Bronchial epithelial cell (primary cell): Measurements from ENCODE around the gene CTTNBP2. TPM values are rescaled to one million over a fixed set of nuclear protein-coding genes. Genes with fewer than 3 reads are reported as not detected.

Experiments used
- DNase-seq: peaks from one replicate; pipeline ENCODE4 v3.0.0-alpha.2; 2010; ENCODE audit warnings: low read depth
- FAIRE-seq: peaks from 2 replicates; lab custom pipeline; 2011; peaks lifted over from hg19 to GRCh38; lab: Jason Lieb, UNC
- H3K27me3 ChIP-seq: 2 replicates; pipeline ENCODE4 v1.5.1; 2011; ENCODE audit warnings: low read length; ENCODE audit not compliant: control insufficient read depth, insufficient read depth
- H3K36me3 ChIP-seq: 2 replicates; pipeline ENCODE4 v1.5.1; 2011; ENCODE audit warnings: low read length; ENCODE audit not compliant: control insufficient read depth, insufficient read depth
- H3K4me3 ChIP-seq: 2 replicates; pipeline ENCODE4 v1.5.1; 2011; ENCODE audit warnings: mild to moderate bottlenecking, low read depth, low read length, control low read depth
- total RNA-seq: library from RNA; depleted of rRNA; stranded (reverse); fragments of >200 nt; gene quantifications from 2 replicates; pipeline ENCODE4 v1.2.1, GENCODE V29; 2014
- TF ChIP-seq, protein P1 (sequence below): IDR thresholded peaks from 2 replicates; pipeline ENCODE4 v1.5.1; 2011; ENCODE audit warnings: mild to moderate bottlenecking, moderate library complexity, low read length, control low read depth, inconsistent platforms; ENCODE audit not compliant: insufficient read depth, severe bottlenecking

Gene CTTNBP2
- total RNA-seq, 1 donor from 2014 or later: 0.26 TPM

DNA sequence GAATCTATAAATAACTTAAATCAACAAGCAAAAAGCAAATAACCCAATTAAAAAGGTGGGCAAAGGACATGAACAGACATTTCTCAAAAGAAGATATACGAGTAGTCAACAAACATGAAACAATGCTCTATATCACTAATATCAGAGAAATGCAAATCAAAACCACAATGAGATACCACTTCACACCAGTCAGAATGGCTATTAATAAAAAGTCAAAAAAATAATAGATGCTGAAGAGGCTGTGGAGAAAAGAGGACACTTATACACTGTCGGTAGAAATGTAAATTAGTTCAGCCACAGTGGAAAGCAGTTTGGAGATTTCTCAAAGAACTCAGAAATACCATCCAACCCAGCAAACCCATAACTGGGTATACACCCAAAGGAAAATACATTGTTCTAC, 70.6 kb downstream of the CTTNBP2 start:
- FAIRE-seq (no peak), DNase-seq (no peak)
- H3K36me3 ChIP-seq: no peaks in the 10 kb centered on the region
- H3K27me3 ChIP-seq: no peaks in the 10 kb centered on the region
- H3K4me3 ChIP-seq: no peak overlapping the region
- TF ChIP-seq, protein P1, sequence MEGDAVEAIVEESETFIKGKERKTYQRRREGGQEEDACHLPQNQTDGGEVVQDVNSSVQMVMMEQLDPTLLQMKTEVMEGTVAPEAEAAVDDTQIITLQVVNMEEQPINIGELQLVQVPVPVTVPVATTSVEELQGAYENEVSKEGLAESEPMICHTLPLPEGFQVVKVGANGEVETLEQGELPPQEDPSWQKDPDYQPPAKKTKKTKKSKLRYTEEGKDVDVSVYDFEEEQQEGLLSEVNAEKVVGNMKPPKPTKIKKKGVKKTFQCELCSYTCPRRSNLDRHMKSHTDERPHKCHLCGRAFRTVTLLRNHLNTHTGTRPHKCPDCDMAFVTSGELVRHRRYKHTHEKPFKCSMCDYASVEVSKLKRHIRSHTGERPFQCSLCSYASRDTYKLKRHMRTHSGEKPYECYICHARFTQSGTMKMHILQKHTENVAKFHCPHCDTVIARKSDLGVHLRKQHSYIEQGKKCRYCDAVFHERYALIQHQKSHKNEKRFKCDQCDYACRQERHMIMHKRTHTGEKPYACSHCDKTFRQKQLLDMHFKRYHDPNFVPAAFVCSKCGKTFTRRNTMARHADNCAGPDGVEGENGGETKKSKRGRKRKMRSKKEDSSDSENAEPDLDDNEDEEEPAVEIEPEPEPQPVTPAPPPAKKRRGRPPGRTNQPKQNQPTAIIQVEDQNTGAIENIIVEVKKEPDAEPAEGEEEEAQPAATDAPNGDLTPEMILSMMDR: no peak

DNA sequence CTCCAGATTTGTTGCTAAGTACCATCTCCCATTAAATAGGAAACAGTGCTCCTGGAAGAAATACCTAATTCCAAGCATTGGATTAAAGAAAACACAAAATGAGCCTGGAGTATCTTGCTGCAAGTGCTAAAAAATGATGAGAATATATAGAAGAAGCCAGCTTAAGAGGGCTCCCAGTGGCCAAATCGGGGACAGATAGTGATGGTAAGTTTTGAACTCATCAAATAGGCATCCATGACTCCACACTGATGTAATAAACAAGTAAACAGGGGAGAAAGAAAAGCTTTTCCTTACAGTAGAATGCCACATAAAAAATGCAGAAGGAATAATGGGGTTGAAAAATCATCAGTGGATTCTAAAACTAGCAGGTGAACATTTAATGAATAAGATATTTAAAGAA, 72.4 kb downstream of the CTTNBP2 start:
- DNase-seq (no peak), FAIRE-seq (no peak)
- H3K4me3 ChIP-seq: no peak overlapping the region
- no peaks in the 10 kb centered on the region for H3K27me3 ChIP-seq
- no peaks in the 10 kb centered on the region for H3K36me3 ChIP-seq
- TF ChIP-seq, protein P1: no peak

DNA sequence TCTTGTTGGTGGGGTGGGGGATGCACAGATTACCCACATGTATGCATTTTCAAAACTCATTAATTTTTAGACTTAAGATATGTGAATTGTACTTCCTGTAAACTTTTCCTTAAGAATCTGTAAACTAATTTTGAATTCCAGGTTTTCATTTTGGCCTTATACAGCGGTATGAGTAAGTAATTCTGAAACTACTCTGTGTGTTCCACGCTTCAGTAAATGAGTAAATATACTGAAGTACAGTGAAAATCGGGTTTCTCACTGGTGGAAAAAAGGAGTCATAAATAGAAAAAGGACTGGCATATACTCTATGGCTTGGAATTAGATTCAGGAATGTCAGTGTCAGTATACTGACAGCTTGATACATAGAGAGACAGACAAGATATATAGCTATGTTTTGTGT, 72.8 kb downstream of the CTTNBP2 start:
- DNase-seq (no peak), FAIRE-seq (no peak)
- Histone ChIP-seq H3K27me3 (no peaks in the 10 kb centered on the region), H3K4me3 (no peak overlapping the region), H3K36me3 (no peaks in the 10 kb centered on the region)
- TF ChIP-seq, protein P1: no peak

DNA sequence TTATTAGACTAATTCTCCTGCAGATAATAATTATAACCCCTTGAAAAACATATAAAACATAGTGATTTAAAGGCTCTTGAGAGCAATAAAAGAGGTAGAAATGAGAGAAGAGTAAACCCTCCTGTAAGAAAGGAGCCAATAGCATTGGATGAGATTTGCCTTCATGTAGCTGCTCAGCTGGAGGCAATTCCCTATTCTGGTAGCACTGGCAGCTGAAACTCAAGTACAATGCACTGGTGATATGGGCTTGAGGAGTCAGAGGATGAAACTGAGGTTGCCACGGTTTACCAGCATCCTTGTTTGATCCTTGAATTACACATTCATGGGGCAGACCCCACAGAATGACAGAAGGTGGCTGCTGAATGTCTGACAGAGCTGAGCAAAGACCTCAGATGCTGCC, 76.4 kb downstream of the CTTNBP2 start:
- Histone ChIP-seq H3K36me3 (no peaks in the 10 kb centered on the region), H3K4me3 (no peak overlapping the region), H3K27me3 (no peaks in the 10 kb centered on the region)
- FAIRE-seq (no peak), DNase-seq (no peak)
- TF ChIP-seq, protein P1: no peak

DNA sequence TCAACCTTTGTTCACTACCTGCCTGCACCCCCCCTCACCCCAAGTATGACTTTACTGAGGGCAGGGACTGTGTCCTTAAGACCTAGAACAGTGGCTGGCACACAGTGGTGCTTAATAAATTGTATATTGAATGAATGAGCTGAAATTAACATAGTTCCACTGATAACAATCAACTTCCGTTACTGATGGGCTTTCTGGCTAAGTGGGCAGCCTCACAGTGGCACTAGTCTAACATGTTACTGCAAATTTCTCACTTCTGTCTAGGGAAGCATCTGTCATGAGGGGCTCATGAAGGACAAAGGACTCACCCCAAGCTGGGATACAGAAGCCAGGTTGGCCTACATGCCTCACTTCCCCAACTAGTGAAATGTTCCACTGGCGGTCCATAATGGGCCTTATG, 79.3 kb downstream of the CTTNBP2 start:
- FAIRE-seq (no peak), DNase-seq (no peak)
- Histone ChIP-seq H3K4me3 (no peak overlapping the region), H3K27me3 (no peaks in the 10 kb centered on the region), H3K36me3 (no peaks in the 10 kb centered on the region)
- TF ChIP-seq, protein P1: no peak

DNA sequence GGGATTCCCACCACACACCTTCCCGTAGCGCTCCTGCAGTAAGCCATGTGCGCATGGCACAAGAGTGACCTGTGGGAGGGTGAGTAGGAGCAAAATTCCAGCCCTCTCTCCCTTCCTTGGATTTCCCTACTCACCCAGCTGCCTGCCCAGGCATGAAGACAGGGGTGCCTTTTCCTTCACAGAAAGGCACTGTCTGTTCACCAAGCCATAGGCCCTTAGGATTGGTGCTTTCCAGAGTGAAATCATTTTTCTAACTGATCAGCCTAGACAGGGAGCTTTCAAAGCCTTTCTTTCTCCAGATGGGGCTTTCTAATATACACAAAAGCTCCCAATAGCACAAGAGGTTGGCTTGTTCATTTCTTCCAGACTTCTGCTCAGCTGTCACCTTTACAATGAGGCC, 79.7 kb downstream of the CTTNBP2 start:
- DNase-seq (peak; percentile 72), FAIRE-seq (no peak)
- TF ChIP-seq, protein P1: no peak
- Histone ChIP-seq H3K27me3 (no peaks in the 10 kb centered on the region), H3K4me3 (no peak overlapping the region), H3K36me3 (no peaks in the 10 kb centered on the region)
